ENCODE data around the gene FAM156A.
"Not testable (repeated sequence)": the region's sequence is repeated elsewhere in the genome, so short reads cannot be mapped to it uniquely, and the experiment has no call there.

The FAM156A gene

DNA sequence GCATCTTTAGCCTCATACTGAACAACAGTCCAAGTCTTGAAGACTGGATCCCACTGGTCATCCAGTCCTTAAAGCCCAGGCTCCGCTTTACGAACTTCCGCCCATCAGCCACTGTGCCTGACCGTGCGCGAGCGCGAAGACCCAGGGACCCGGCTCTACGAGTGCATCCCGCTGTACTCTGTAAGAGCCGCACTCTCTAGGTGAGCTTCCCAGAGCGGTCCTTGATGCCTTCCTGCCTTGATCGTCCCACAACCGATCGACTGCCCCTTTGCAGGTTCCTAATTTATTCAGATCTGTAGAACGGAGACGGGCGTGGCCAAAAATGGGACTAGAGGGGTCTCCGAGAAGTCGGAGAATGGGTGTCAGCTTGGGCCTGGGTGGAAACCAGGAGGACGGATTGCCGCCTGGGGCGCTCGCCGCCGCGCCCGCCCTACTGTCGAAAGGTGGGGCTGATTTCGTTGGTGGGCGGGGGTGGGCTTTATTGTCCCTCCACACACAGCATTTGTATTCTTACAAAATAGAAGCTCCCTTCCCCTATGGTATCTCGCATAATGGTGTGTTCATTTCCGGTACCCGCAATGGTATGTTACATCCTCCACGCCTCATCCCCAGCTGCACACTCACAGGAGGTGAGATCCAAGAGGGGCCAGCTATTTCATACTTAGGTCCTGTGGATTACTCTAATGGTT, 42.3 kb upstream of the FAM156A start:
- H3K4me3 ChIP-seq (ENCODE audit: low read depth, low read length) = no peak overlapping the region
- POLR2A ChIA-PET = no interaction called here
- TF ChIP-seq, protein P1, sequence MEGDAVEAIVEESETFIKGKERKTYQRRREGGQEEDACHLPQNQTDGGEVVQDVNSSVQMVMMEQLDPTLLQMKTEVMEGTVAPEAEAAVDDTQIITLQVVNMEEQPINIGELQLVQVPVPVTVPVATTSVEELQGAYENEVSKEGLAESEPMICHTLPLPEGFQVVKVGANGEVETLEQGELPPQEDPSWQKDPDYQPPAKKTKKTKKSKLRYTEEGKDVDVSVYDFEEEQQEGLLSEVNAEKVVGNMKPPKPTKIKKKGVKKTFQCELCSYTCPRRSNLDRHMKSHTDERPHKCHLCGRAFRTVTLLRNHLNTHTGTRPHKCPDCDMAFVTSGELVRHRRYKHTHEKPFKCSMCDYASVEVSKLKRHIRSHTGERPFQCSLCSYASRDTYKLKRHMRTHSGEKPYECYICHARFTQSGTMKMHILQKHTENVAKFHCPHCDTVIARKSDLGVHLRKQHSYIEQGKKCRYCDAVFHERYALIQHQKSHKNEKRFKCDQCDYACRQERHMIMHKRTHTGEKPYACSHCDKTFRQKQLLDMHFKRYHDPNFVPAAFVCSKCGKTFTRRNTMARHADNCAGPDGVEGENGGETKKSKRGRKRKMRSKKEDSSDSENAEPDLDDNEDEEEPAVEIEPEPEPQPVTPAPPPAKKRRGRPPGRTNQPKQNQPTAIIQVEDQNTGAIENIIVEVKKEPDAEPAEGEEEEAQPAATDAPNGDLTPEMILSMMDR (IDR thresholded peaks at IDR 0.05; ENCODE audit: insufficient read depth, low read length, missing control alignments) = no peak
- DNase-seq (ENCODE audit: low read depth, low spot score) = no peak
- CTCF ChIA-PET = interaction anchor here (1.0 kb wide), 1 partner anchor 10 kb away, joined by 5 read pairs; no protein-coding TSS in a partner anchor

DNA sequence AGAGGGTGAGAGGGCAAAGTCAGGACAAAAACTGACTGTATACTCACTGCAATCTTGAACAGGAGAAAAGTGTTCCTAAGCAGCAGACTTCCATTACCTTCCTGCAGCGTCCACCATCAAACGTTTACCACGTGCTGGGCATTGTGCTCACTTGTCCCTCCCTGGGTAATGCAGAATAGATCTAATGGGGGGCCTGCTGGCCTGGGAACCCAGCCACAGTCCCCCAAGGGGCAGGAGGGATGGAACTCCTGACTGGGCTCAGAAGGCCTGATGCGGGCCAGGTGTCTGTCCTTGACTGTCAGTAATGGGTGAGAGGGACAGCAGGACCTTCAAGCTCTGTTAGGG, 37.6 kb upstream of the FAM156A start:
- ChIA-PET CTCF (interaction anchor here (0.6 to 2.6 kb wide), 6 partner anchors 9 to 63 kb away, joined by 3 to 13 read pairs (median 5); no protein-coding TSS in a partner anchor), POLR2A (interaction anchor here (2.0 kb wide), 1 partner anchor 86 kb away, joined by 8 read pairs; the partner anchor contains the start of gene TSPYL2)
- TF ChIP-seq, protein P1 (IDR thresholded peaks at IDR 0.05; ENCODE audit: insufficient read depth, low read length, missing control alignments) = no peak
- H3K4me3 ChIP-seq (ENCODE audit: low read depth, low read length) = peak overlapping the region; percentile 75
- no peak for DNase-seq (ENCODE audit: low read depth, low spot score)

DNA sequence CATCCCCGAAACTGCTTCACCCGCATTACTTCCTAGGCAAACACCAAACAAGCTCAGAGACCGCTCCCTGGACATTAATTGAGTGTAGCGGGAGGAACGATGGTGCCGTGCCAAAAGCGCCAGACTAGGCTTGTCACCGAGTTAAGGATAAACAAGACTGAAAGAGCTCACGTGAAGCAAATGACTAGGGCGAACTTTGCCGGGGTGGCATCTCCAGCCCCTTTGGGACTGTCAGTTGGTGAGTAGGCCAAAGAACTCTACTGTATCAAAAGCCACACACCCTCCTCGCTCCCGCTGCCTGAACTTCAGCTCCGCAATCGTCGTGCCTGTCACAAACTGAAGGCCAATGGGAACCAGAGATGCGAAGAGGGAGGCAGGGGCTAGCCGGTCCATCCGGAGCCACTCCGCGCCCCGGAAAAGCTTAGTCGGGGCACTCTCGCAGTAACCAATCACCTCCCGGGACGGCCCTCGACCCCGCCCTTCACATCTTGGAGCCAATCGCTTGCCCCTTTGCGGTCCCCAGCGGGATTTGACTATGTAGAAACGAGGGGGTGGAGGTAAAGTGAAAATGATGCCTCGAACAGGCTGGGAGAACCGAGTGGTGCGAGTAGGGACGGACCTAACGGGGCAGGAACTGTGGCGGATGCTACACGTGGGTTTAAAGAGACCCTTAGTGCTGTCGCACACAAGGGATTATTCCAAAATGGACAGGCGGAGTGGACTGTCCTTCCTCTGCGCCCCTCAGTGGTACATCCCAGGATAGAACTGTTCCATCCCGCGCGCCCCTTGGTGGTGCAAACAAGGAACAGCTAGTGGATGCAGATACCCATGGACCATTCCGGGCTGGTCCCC, 37.0 kb upstream of the FAM156A start:
- CTCF ChIA-PET = interaction anchor here (0.6 to 2.6 kb wide), 9 partner anchors 8 to 71 kb away, joined by 3 to 13 read pairs (median 5); no protein-coding TSS in a partner anchor
- H3K4me3 ChIP-seq (ENCODE audit: low read depth, low read length) = peak overlapping the region; percentile 75
- TF ChIP-seq, protein P1 (IDR thresholded peaks at IDR 0.05; ENCODE audit: insufficient read depth, low read length, missing control alignments) = peak; percentile 71
- peak; percentile 59 for DNase-seq (ENCODE audit: low read depth, low spot score)
- POLR2A ChIA-PET = interaction anchor here (0.7 to 2.0 kb wide), 4 partner anchors 15 to 87 kb away, joined by 3 to 8 read pairs (median 5); partner anchors contain the start of gene TSPYL2

DNA sequence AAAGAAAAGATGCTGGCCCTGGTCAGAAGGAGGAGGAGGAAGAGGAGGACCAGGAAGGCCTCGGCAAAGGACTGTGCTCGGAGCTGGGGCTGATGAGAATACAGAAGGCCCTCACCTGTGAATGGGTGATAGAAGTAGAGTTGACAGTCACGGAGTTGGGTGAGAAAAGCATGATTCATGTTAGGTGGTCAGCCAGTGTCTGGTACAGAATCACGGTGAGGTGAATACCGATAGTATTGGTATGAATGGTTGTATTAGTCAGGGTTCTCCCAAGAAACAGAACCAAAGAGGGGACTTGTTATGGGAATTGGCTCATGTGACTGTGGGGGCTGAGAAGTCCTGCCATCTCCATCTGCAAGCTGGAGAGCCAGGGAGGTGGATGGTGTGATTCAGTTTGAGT, 32.5 kb upstream of the FAM156A start:
- ChIA-PET POLR2A (no interaction called here), CTCF (interaction anchor here (0.9 to 1.5 kb wide), 7 partner anchors 9 to 56 kb away, joined by 3 to 7 read pairs (median 4); no protein-coding TSS in a partner anchor)
- no peak overlapping the region for H3K4me3 ChIP-seq (ENCODE audit: low read depth, low read length)
- TF ChIP-seq, protein P1 (IDR thresholded peaks at IDR 0.05; ENCODE audit: insufficient read depth, low read length, missing control alignments) = no peak
- no peak for DNase-seq (ENCODE audit: low read depth, low spot score)

DNA sequence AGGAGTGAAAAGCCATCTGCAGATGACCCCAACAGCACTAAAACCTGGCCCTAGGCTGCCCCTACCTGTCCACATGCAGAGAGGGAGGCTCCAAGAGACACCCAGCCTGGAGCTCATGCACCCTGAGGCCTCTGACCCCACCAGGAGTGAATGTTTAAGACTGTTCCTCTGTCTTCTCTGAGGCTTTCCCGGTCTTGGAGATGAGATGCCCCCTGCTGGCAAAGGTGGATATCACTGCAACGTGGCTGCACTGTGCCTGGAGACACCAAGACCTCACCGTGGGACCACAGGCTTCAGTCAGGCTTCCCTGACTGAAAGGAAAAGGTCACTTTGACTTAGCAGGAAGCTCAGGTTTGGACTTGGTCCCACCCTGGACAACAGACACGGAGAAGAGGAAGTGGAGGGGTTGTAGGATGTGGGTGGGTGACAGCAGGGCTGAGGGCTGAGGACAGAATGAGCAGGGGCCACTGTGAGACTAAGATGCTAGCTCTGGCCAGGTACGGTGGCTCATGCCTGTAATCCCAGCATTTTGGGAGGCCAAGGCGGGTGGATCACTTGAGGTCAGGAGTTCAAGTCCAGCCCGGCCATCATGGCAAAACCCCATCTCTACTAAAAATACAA, 31.8 kb upstream of the FAM156A start:
- H3K4me3 ChIP-seq (ENCODE audit: low read depth, low read length); DNase-seq (ENCODE audit: low read depth, low spot score): not testable (repeated sequence)
- TF ChIP-seq, protein P1 (IDR thresholded peaks at IDR 0.05; ENCODE audit: insufficient read depth, low read length, missing control alignments) = peak; percentile 67
- ChIA-PET POLR2A (interaction anchor here (1.3 kb wide), 1 partner anchor 55 kb away, joined by 4 read pairs; no protein-coding TSS in a partner anchor), CTCF (interaction anchor here (0.9 to 1.5 kb wide), 10 partner anchors 9 to 66 kb away, joined by 3 to 8 read pairs (median 4); no protein-coding TSS in a partner anchor)
